DOHH2 (cell line): Measurements from ENCODE around the gene GALNT18.

ENCODE experiments used
- EZH2phosphoT487 ChIP-seq: fragments of 200-600 bp; sonication (generic); IDR thresholded peaks from 2 replicates; pipeline ENCODE4 v1.6.1; 2017; ENCODE audit warnings: borderline replicate concordance, mild to moderate bottlenecking, antibody characterized with exemption, low read length, moderate library complexity, mixed read lengths
- TF ChIP-seq, protein P1 (sequence below): fragments of 200-600 bp; sonication (generic); IDR thresholded peaks from one replicate; pipeline ENCODE4 v1.5.1; 2014; ENCODE audit warnings: antibody characterized with exemption, mild to moderate bottlenecking, low read depth, low read length; ENCODE audit not compliant: poor library complexity, severe bottlenecking

DNA sequence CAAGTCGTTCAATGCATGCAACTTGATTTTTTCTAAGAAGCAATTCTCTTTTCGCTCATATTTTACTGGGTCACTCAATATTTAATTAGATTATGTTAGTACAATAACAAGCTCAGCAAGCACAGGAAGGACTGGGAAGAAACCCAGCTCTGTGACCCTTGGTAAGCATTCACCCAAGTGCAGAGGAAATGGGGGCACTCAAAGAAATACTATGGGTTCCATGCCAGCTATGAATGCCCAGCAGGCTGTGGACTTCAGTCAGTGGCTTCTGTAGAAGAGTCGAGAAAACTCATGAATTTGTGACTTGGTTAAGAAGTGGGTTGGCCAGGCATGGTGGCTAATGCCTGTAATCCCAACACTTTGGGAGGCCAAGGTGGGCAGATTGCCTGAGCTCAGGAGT is 123.6 kb downstream of the GALNT18 start:
- TF ChIP-seq, protein P1, sequence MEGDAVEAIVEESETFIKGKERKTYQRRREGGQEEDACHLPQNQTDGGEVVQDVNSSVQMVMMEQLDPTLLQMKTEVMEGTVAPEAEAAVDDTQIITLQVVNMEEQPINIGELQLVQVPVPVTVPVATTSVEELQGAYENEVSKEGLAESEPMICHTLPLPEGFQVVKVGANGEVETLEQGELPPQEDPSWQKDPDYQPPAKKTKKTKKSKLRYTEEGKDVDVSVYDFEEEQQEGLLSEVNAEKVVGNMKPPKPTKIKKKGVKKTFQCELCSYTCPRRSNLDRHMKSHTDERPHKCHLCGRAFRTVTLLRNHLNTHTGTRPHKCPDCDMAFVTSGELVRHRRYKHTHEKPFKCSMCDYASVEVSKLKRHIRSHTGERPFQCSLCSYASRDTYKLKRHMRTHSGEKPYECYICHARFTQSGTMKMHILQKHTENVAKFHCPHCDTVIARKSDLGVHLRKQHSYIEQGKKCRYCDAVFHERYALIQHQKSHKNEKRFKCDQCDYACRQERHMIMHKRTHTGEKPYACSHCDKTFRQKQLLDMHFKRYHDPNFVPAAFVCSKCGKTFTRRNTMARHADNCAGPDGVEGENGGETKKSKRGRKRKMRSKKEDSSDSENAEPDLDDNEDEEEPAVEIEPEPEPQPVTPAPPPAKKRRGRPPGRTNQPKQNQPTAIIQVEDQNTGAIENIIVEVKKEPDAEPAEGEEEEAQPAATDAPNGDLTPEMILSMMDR, result no peak
- no peak for TF ChIP-seq EZH2phosphoT487
